Esophagus squamous epithelium (tissue), 4 donors: ENCODE data around the gene POR.

ENCODE experiments used
- CTCF ChIP-seq, 6 experiments: fragments of 450-650 bp in 4 of 6; fragments of 200-600 bp in 2 of 6; sonication (generic) in 2 of 6; IDR thresholded peaks; one replicate each; pipeline ENCODE4 v1.5.1; 2016 to 2019; ENCODE audit warnings: antibody characterized with exemption in 6 of 6, mild to moderate bottlenecking in 4 of 6, moderate library complexity in 4 of 6
- POLR2A ChIP-seq, 4 donors: fragments of 450-650 bp; IDR thresholded peaks; one replicate each; pipeline ENCODE4 v1.6.1; 2017; ENCODE audit warnings: antibody characterized with exemption in 4 of 4, mild to moderate bottlenecking in 4 of 4, moderate library complexity in 3 of 4

DNA sequence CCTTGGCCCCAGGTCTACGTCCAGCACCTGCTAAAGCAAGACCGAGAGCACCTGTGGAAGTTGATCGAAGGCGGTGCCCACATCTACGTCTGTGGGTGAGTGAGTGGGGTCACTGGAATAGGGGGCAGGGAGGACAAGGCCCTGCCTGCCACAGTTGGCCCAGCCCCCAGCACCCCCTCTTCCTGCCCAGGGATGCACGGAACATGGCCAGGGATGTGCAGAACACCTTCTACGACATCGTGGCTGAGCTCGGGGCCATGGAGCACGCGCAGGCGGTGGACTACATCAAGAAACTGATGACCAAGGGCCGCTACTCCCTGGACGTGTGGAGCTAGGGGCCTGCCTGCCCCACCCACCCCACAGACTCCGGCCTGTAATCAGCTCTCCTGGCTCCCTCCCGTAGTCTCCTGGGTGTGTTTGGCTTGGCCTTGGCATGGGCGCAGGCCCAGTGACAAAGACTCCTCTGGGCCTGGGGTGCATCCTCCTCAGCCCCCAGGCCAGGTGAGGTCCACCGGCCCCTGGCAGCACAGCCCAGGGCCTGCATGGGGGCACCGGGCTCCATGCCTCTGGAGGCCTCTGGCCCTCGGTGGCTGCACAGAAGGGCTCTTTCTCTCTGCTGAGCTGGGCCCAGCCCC, 71.3 kb downstream of the POR start:
- TF ChIP-seq CTCF (IDR thresholded peaks at IDR 0.05) (no peak), POLR2A (IDR thresholded peaks at IDR 0.05) (no peak)
